Measurements from ENCODE around the gene CYP4F22.

- TF ChIP-seq POLR2A (IDR thresholded peaks at IDR 0.05; ENCODE audit: low read depth, low read length) (no peak), POLR2AphosphoS5 (IDR thresholded peaks at IDR 0.05; ENCODE audit: low read depth, low read length) (no peak), POU2F2 (IDR thresholded peaks at IDR 0.05; ENCODE audit: low read depth, low read length) (no peak)
These were observed 69.0 kb downstream of the CYP4F22 start for GRCh38 chr19:15577184-15577771.
